ENCODE measurements around the gene ZNF414.
"Not testable (repeated sequence)": the region's sequence is repeated elsewhere in the genome, so short reads cannot be mapped to it uniquely, and the experiment has no call there.

The ZNF414 gene

GRCh38 chr19:8513687-8514504, at the start of gene ZNF414:
ZNF414 (minus strand) TSS chr19:8514167; CDS start chr19:8514046, 121 bp downstream.
- H2AFZ ChIP-seq (ENCODE audit: low read depth, low read length), result peak within 1 kb of the TSS; percentile 3
- no peaks in the 10 kb centered on the region for H3K27me3 ChIP-seq (ENCODE audit: insufficient read depth, low read length)
- H3K9me3 ChIP-seq (ENCODE audit: low read length), result no peaks in the 10 kb centered on the region
- H3K4me1 ChIP-seq (ENCODE audit: insufficient read depth, low read length), result peaks cover 9% of the 10 kb centered on the region
- peak within 1 kb of the TSS; percentile 67 for H3K4me3 ChIP-seq (ENCODE audit: low read length)
- peaks cover 17% of the 10 kb centered on the region for H3K36me3 ChIP-seq (ENCODE audit: insufficient read depth, low read length)

GRCh38 chr19:8561075-8561764, 47.3 kb upstream of the ZNF414 start:
- Histone ChIP-seq H3K27me3 (ENCODE audit: insufficient read depth, low read length) (no peaks in the 10 kb centered on the region), H3K9me3 (ENCODE audit: low read length) (no peaks in the 10 kb centered on the region), H3K36me3 (ENCODE audit: insufficient read depth, low read length) (no peaks in the 10 kb centered on the region), H2AFZ (ENCODE audit: low read depth, low read length) (no peak overlapping the region), H3K4me1 (ENCODE audit: insufficient read depth, low read length) (no peaks in the 10 kb centered on the region), H3K4me3 (ENCODE audit: low read length) (no peak overlapping the region)

- no peaks in the 10 kb centered on the region for H3K36me3 ChIP-seq (ENCODE audit: insufficient read depth, low read length)
- no peak overlapping the region for H2AFZ ChIP-seq (ENCODE audit: low read depth, low read length)
- no peaks in the 10 kb centered on the region for H3K4me1 ChIP-seq (ENCODE audit: insufficient read depth, low read length)
- no peak overlapping the region for H3K4me3 ChIP-seq (ENCODE audit: low read length)
- no peaks in the 10 kb centered on the region for H3K9me3 ChIP-seq (ENCODE audit: low read length)
- no peaks in the 10 kb centered on the region for H3K27me3 ChIP-seq (ENCODE audit: insufficient read depth, low read length)
These were observed 44.4 kb upstream of the ZNF414 start for GRCh38 chr19:8558325-8558724.

- no peaks in the 10 kb centered on the region for H3K9me3 ChIP-seq (ENCODE audit: low read length)
- H2AFZ ChIP-seq (ENCODE audit: low read depth, low read length), result no peak overlapping the region
- no peaks in the 10 kb centered on the region for H3K36me3 ChIP-seq (ENCODE audit: insufficient read depth, low read length)
- H3K27me3 ChIP-seq (ENCODE audit: insufficient read depth, low read length), result no peaks in the 10 kb centered on the region
- H3K4me1 ChIP-seq (ENCODE audit: insufficient read depth, low read length), result no peaks in the 10 kb centered on the region
- no peak overlapping the region for H3K4me3 ChIP-seq (ENCODE audit: low read length)
These were observed 43.8 kb upstream of the ZNF414 start for GRCh38 chr19:8557642-8558238.

GRCh38 chr19:8553729-8554128, 39.8 kb upstream of the ZNF414 start:
- not testable (repeated sequence) for H3K4me1 ChIP-seq (ENCODE audit: insufficient read depth, low read length); H3K36me3 ChIP-seq (ENCODE audit: insufficient read depth, low read length); H3K27me3 ChIP-seq (ENCODE audit: insufficient read depth, low read length); H3K4me3 ChIP-seq (ENCODE audit: low read length); H2AFZ ChIP-seq (ENCODE audit: low read depth, low read length); H3K9me3 ChIP-seq (ENCODE audit: low read length)

GRCh38 chr19:8552810-8553209, 38.8 kb upstream of the ZNF414 start:
- H3K27me3 ChIP-seq (ENCODE audit: insufficient read depth, low read length), result no peaks in the 10 kb centered on the region
- H3K4me1 ChIP-seq (ENCODE audit: insufficient read depth, low read length), result no peaks in the 10 kb centered on the region
- no peaks in the 10 kb centered on the region for H3K36me3 ChIP-seq (ENCODE audit: insufficient read depth, low read length)
- peak overlapping the region; percentile 94 for H2AFZ ChIP-seq (ENCODE audit: low read depth, low read length)
- H3K9me3 ChIP-seq (ENCODE audit: low read length), result no peaks in the 10 kb centered on the region
- no peak overlapping the region for H3K4me3 ChIP-seq (ENCODE audit: low read length)

- no peaks in the 10 kb centered on the region for H3K4me1 ChIP-seq (ENCODE audit: insufficient read depth, low read length)
- H3K27me3 ChIP-seq (ENCODE audit: insufficient read depth, low read length), result no peaks in the 10 kb centered on the region
- H3K36me3 ChIP-seq (ENCODE audit: insufficient read depth, low read length), result no peaks in the 10 kb centered on the region
- H3K9me3 ChIP-seq (ENCODE audit: low read length), result peaks cover 2% of the 10 kb centered on the region
- no peak overlapping the region for H3K4me3 ChIP-seq (ENCODE audit: low read length)
- H2AFZ ChIP-seq (ENCODE audit: low read depth, low read length), result no peak overlapping the region
These were observed 36.1 kb upstream of the ZNF414 start for GRCh38 chr19:8550070-8550469.

GRCh38 chr19:8545743-8546142, 31.8 kb upstream of the ZNF414 start:
- H3K9me3 ChIP-seq (ENCODE audit: low read length), result peaks cover 2% of the 10 kb centered on the region
- no peaks in the 10 kb centered on the region for H3K36me3 ChIP-seq (ENCODE audit: insufficient read depth, low read length)
- H3K27me3 ChIP-seq (ENCODE audit: insufficient read depth, low read length), result no peaks in the 10 kb centered on the region
- no peak overlapping the region for H2AFZ ChIP-seq (ENCODE audit: low read depth, low read length)
- H3K4me1 ChIP-seq (ENCODE audit: insufficient read depth, low read length), result no peaks in the 10 kb centered on the region
- H3K4me3 ChIP-seq (ENCODE audit: low read length), result no peak overlapping the region

- Histone ChIP-seq H2AFZ (ENCODE audit: low read depth, low read length) (no peak overlapping the region), H3K27me3 (ENCODE audit: insufficient read depth, low read length) (no peaks in the 10 kb centered on the region), H3K9me3 (ENCODE audit: low read length) (peaks cover 2% of the 10 kb centered on the region), H3K4me1 (ENCODE audit: insufficient read depth, low read length) (no peaks in the 10 kb centered on the region), H3K4me3 (ENCODE audit: low read length) (no peak overlapping the region), H3K36me3 (ENCODE audit: insufficient read depth, low read length) (no peaks in the 10 kb centered on the region)
These were observed 30.2 kb upstream of the ZNF414 start for GRCh38 chr19:8544168-8544567.

- Histone ChIP-seq H3K4me3 (ENCODE audit: low read length) (no peak overlapping the region), H3K27me3 (ENCODE audit: insufficient read depth, low read length) (no peaks in the 10 kb centered on the region), H3K36me3 (ENCODE audit: insufficient read depth, low read length) (no peaks in the 10 kb centered on the region), H3K9me3 (ENCODE audit: low read length) (no peaks in the 10 kb centered on the region), H3K4me1 (ENCODE audit: insufficient read depth, low read length) (no peaks in the 10 kb centered on the region), H2AFZ (ENCODE audit: low read depth, low read length) (no peak overlapping the region)
These were observed 25.7 kb upstream of the ZNF414 start for GRCh38 chr19:8539621-8540149.

GRCh38 chr19:8537099-8537498, 23.1 kb upstream of the ZNF414 start:
- Histone ChIP-seq H2AFZ (ENCODE audit: low read depth, low read length) (no peak overlapping the region), H3K36me3 (ENCODE audit: insufficient read depth, low read length) (no peaks in the 10 kb centered on the region), H3K4me3 (ENCODE audit: low read length) (no peak overlapping the region), H3K4me1 (ENCODE audit: insufficient read depth, low read length) (no peaks in the 10 kb centered on the region), H3K27me3 (ENCODE audit: insufficient read depth, low read length) (no peaks in the 10 kb centered on the region), H3K9me3 (ENCODE audit: low read length) (no peaks in the 10 kb centered on the region)

GRCh38 chr19:8536282-8536681, 22.3 kb upstream of the ZNF414 start:
- Histone ChIP-seq H3K36me3 (ENCODE audit: insufficient read depth, low read length) (no peaks in the 10 kb centered on the region), H3K4me3 (ENCODE audit: low read length) (no peak overlapping the region), H3K9me3 (ENCODE audit: low read length) (no peaks in the 10 kb centered on the region), H3K4me1 (ENCODE audit: insufficient read depth, low read length) (no peaks in the 10 kb centered on the region), H2AFZ (ENCODE audit: low read depth, low read length) (no peak overlapping the region), H3K27me3 (ENCODE audit: insufficient read depth, low read length) (no peaks in the 10 kb centered on the region)

- no peak overlapping the region for H2AFZ ChIP-seq (ENCODE audit: low read depth, low read length)
- no peaks in the 10 kb centered on the region for H3K36me3 ChIP-seq (ENCODE audit: insufficient read depth, low read length)
- H3K4me1 ChIP-seq (ENCODE audit: insufficient read depth, low read length), result no peaks in the 10 kb centered on the region
- H3K27me3 ChIP-seq (ENCODE audit: insufficient read depth, low read length), result no peaks in the 10 kb centered on the region
- no peaks in the 10 kb centered on the region for H3K9me3 ChIP-seq (ENCODE audit: low read length)
- no peak overlapping the region for H3K4me3 ChIP-seq (ENCODE audit: low read length)
These were observed 18.3 kb upstream of the ZNF414 start for GRCh38 chr19:8532225-8532624.

Data from neuron (in vitro differentiated cells).